HCT116 (cell line): Measurements from ENCODE around the gene WDR82. TPM values are rescaled to one million over a fixed set of nuclear protein-coding genes. Genes with fewer than 3 reads are reported as not detected.

Source experiments
- ATAC-seq: fragments of 200-7000 bp; cut with Tn5 transposase; 2 replicates; pipeline ENCODE4 v1.9.1; 2020; ENCODE audit warnings: mild to moderate bottlenecking, moderate library complexity
- BruUV-seq: library from RNA; stranded (reverse); fragments of 400-500 nt; replicated peaks from 2 replicates; lab custom pipeline; 2021; lab: Mats Ljungman, UMichigan
- CTCF ChIA-PET: fragments of 300-600 bp; sonication (Branson Sonifier 250); formaldehyde crosslinking; loops from one replicate; lab custom pipeline; 2021; ENCODE audit warnings: antibody characterized with exemption; lab: Charles Lee
- POLR2A ChIA-PET: fragments of 300-600, 350-600 bp; sonication (Branson Sonifier 250); formaldehyde crosslinking; loops from one replicate; lab custom pipeline; 2021; ENCODE audit warnings: antibody characterized with exemption; lab: Charles Lee
- RAD21 ChIA-PET, 2 experiments: fragments of 300-600 bp; sonication (Branson Sonifier 250); formaldehyde crosslinking; loops; one replicate each; lab custom pipeline; 2023; ENCODE audit warnings: low total read pairs in 2 of 2; ENCODE audit not compliant: uncharacterized antibody in 2 of 2, unreplicated experiment in 2 of 2, low non-redundant PET in 1 of 2; lab: Charles Lee
- DNase-seq: peaks from one replicate; pipeline ENCODE4 v3.0.0-alpha.2; 2010; ENCODE audit warnings: low read depth, low spot score
- H2AFZ ChIP-seq: fragments of 200-600 bp; shearing (Covaris generic), sonication (generic); 2 replicates; pipeline ENCODE4 v1.6.1; 2017; ENCODE audit warnings: low read depth, mixed run types, mixed read lengths, antibody characterized with exemption, low read length; ENCODE audit not compliant: poor library complexity, severe bottlenecking
- H3K27ac ChIP-seq: 2 replicates; pipeline ENCODE4 v1.5.1; 2012; ENCODE audit warnings: low read depth, low read length
- H3K27me3 ChIP-seq: fragments of 200-600 bp; sonication (generic); 2 replicates; pipeline ENCODE4 v1.6.1; 2016; ENCODE audit warnings: mixed run types, low read length, mixed read lengths; ENCODE audit not compliant: insufficient read depth
- H3K36me3 ChIP-seq, 2 experiments: fragments of 200-500 bp in 1 of 2; fragments of 200-600 bp in 1 of 2; sonication (Bioruptor generic) in 1 of 2; sonication (generic) in 1 of 2; 2 replicates each; pipeline versions ENCODE4 v1.5.1 to v1.6.1; 2014 to 2016; ENCODE audit warnings: low read length in 2 of 2, inconsistent platforms in 1 of 2, mixed read lengths in 1 of 2, mixed run types in 1 of 2; ENCODE audit not compliant: insufficient read depth in 2 of 2, control insufficient read depth in 1 of 2
- H3K4me1 ChIP-seq, 2 experiments: fragments of 200-600 bp in 1 of 2; sonication (generic) in 1 of 2; 2 replicates each; pipeline versions ENCODE4 v1.5.1 to v1.6.1; 2012 to 2017; ENCODE audit warnings: low read length in 2 of 2, inconsistent platforms in 1 of 2, mild to moderate bottlenecking in 1 of 2, mixed read lengths in 1 of 2, mixed run types in 1 of 2, moderate library complexity in 1 of 2; ENCODE audit not compliant: insufficient read depth in 2 of 2, control insufficient read depth in 1 of 2
- H3K4me2 ChIP-seq: fragments of 200-600 bp; sonication (generic); 2 replicates; pipeline ENCODE4 v1.6.1; 2017; ENCODE audit warnings: mixed run types, low read length, mixed read lengths
- H3K4me3 ChIP-seq, 2 experiments: fragments of 200-600 bp in 1 of 2; sonication (generic) in 1 of 2; replicated peaks in 1 of 2; 2 replicates each; pipeline ENCODE4 v1.5.1; 2011 to 2016; ENCODE audit warnings: low read length in 2 of 2, control low read depth in 1 of 2, low read depth in 1 of 2, mild to moderate bottlenecking in 1 of 2, mixed read lengths in 1 of 2, mixed run types in 1 of 2
- H3K79me2 ChIP-seq: fragments of 200-600 bp; sonication (generic); 2 replicates; pipeline ENCODE4 v1.6.1; 2017; ENCODE audit warnings: mild to moderate bottlenecking, mixed run types, low read length, moderate library complexity, mixed read lengths; ENCODE audit not compliant: insufficient read depth
- H3K9ac ChIP-seq: fragments of 200-600 bp; sonication (generic); 2 replicates; pipeline ENCODE4 v1.6.1; 2016; ENCODE audit warnings: low read length, mixed read lengths
- H3K9me2 ChIP-seq: fragments of 200-600 bp; sonication (generic), shearing (Covaris generic); 2 replicates; pipeline ENCODE4 v1.6.1; 2017; ENCODE audit warnings: mixed run types, mild to moderate bottlenecking, moderate library complexity; ENCODE audit not compliant: insufficient read depth
- H3K9me3 ChIP-seq, 2 experiments: fragments of 200-500 bp in 1 of 2; fragments of 200-600 bp in 1 of 2; sonication (Bioruptor generic) in 1 of 2; sonication (generic) in 1 of 2; 2 replicates each; pipeline ENCODE4 v1.6.1; 2014 to 2017; ENCODE audit warnings: low read length in 2 of 2, mixed read lengths in 2 of 2, inconsistent platforms in 1 of 2, low read depth in 1 of 2, mild to moderate bottlenecking in 1 of 2, mixed run types in 1 of 2, moderate library complexity in 1 of 2; ENCODE audit not compliant: control insufficient read depth in 1 of 2, insufficient read depth in 1 of 2
- H4K20me1 ChIP-seq: fragments of 200-600 bp; sonication (generic), shearing (Covaris generic); 2 replicates; pipeline ENCODE4 v1.6.1; 2017; ENCODE audit warnings: mixed run types, mild to moderate bottlenecking, moderate library complexity; ENCODE audit not compliant: insufficient read depth
- EGR1 ChIP-seq: IDR thresholded peaks from 2 replicates; pipeline ENCODE4 v1.6.1; 2012; ENCODE audit warnings: low read depth
- ELF1 ChIP-seq: IDR thresholded peaks from 2 replicates; pipeline ENCODE4 v1.6.1; 2012; ENCODE audit warnings: low read depth, borderline replicate concordance
- EZH2 ChIP-seq: fragments of 200-600 bp; sonication (generic); IDR thresholded peaks from 2 replicates; pipeline ENCODE4 v1.6.1; 2017; ENCODE audit warnings: antibody characterized with exemption, mixed run types
- FOSL1 ChIP-seq: IDR thresholded peaks from 2 replicates; pipeline ENCODE4 v1.6.1; 2012; ENCODE audit warnings: low read depth
- TCF7L2 ChIP-seq: IDR thresholded peaks from 2 replicates; pipeline ENCODE4 v1.7.0; 2011; ENCODE audit warnings: borderline replicate concordance, inconsistent platforms; ENCODE audit not compliant: insufficient read depth, insufficient read length; ENCODE audit errors: extremely low read depth
- YY1 ChIP-seq: IDR thresholded peaks from 2 replicates; pipeline ENCODE4 v1.6.1; 2011; ENCODE audit warnings: low read length, low read depth, moderate library complexity, mild to moderate bottlenecking; ENCODE audit not compliant: insufficient replicate concordance; ENCODE audit errors: extremely low read depth
- ZFX ChIP-seq: fragments of 450-650 bp; IDR thresholded peaks from 2 replicates; pipeline ENCODE4 v1.6.1; 2017
- intact Hi-C: fragments of 100-400 bp; cut with micrococcal nuclease; formaldehyde crosslinking; loops from 2 replicates; pipeline ENCODE4 v1.10.0; 2022
- total RNA-seq: library from RNA; stranded (reverse); gene quantifications from one replicate; pipeline ENCODE4 v1.2.1, GENCODE V29; 2021; ENCODE audit not compliant: unreplicated experiment
- TF ChIP-seq, protein P1 (sequence below), 3 experiments: fragments of 200-600 bp in 1 of 3; sonication (generic) in 1 of 3; IDR thresholded peaks in 2 of 3; conservative IDR thresholded peaks in 1 of 3; 2 replicates each; pipeline ENCODE4 v1.5.1; 2012 to 2017; ENCODE audit warnings: low read depth in 2 of 3, low read length in 2 of 3, antibody characterized with exemption in 1 of 3, borderline replicate concordance in 1 of 3, control low read depth in 1 of 3, mild to moderate bottlenecking in 1 of 3, mixed read lengths in 1 of 3, mixed run types in 1 of 3, moderate library complexity in 1 of 3; ENCODE audit not compliant: insufficient read depth in 1 of 3
- TF ChIP-seq, protein P2 (sequence below): IDR thresholded peaks from 2 replicates; pipeline ENCODE4 v1.6.1; 2012
- TF ChIP-seq, protein P3 (sequence below): IDR thresholded peaks from 2 replicates; pipeline ENCODE4 v1.6.1; 2011; ENCODE audit warnings: mild to moderate bottlenecking, low read length, moderate library complexity; ENCODE audit not compliant: insufficient replicate concordance; ENCODE audit errors: extremely low read depth

Gene WDR82
- total RNA-seq, 1 experiment from 2014 or later: 89.7 TPM

DNA sequence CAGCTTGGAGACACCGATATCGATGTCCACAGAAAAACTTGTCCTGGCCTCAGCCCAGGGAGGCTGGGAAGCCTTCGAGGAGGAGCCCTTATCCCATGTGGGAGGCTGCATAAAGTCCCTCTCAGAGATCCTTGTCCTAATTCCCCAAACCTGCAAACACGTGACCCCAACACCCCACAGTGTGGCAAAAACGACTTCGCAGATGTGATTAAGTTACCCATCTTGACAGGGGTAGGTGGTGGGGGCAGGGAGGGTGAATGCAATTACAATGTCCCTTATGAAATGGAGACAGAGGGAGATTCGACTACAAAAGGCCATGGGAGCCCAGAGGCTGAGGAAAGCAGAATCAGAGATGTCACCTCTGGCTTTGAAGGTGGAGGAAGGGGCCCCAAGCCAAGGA, 50.7 kb downstream of the WDR82 start:
- CTCF ChIA-PET: interaction anchor here (0.8 to 1.6 kb wide), 2 partner anchors 11 to 51 kb away, joined by 3 to 5 read pairs; partner anchors contain the start of gene WDR82
- no TSS peak for BruUV-seq

DNA sequence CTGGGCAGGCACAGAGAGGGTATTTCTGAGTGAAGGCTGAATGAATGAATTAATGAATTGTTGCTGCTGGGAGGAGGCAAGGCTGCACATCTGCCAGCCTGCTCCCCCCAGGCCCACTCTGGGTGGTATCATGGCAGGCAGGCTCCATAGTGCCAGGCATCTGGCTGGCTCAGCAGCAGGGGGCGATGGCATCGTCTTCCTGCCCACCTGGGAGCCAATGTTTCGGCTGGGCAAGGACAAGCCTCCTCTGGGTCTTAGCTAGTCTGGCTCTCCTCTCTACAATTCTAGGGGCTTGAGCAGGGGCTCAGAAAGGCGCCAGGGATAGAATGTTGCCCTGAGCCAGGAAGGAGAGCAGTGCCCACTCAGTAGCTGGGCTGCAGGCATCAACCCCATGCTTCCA, 51.3 kb downstream of the WDR82 start:
- ATAC-seq (0 out of 2 replicates have a peak, but pooled peaks have one; percentile 22), DNase-seq (no peak)
- peaks cover 17% of the 10 kb centered on the region in 2 experiments; a peak in 3 of 4 replicates for H3K36me3 ChIP-seq
- BruUV-seq: no TSS peak
- intact Hi-C loops: no loop called here
- TF ChIP-seq EGR1: no peak
- TF ChIP-seq, protein P1, sequence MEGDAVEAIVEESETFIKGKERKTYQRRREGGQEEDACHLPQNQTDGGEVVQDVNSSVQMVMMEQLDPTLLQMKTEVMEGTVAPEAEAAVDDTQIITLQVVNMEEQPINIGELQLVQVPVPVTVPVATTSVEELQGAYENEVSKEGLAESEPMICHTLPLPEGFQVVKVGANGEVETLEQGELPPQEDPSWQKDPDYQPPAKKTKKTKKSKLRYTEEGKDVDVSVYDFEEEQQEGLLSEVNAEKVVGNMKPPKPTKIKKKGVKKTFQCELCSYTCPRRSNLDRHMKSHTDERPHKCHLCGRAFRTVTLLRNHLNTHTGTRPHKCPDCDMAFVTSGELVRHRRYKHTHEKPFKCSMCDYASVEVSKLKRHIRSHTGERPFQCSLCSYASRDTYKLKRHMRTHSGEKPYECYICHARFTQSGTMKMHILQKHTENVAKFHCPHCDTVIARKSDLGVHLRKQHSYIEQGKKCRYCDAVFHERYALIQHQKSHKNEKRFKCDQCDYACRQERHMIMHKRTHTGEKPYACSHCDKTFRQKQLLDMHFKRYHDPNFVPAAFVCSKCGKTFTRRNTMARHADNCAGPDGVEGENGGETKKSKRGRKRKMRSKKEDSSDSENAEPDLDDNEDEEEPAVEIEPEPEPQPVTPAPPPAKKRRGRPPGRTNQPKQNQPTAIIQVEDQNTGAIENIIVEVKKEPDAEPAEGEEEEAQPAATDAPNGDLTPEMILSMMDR (IDR thresholded peaks at IDR 0.05 in 2 of 3, conservative IDR thresholded peaks at IDR 0.05 in 1 of 3; ENCODE audit: borderline replicate concordance in 1 of 3, insufficient read depth in 1 of 3, low read depth in 2 of 3, low read length in 2 of 3): peak in 2 of 3 experiments; percentile 30 to 38; a peak in 3 of 6 replicates
- TF ChIP-seq, protein P2, sequence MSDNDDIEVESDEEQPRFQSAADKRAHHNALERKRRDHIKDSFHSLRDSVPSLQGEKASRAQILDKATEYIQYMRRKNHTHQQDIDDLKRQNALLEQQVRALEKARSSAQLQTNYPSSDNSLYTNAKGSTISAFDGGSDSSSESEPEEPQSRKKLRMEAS: no peak
- TF ChIP-seq ZFX: no peak
- no peak for TF ChIP-seq ELF1
- TF ChIP-seq FOSL1: no peak
- TF ChIP-seq EZH2: no peak
- no peak for TF ChIP-seq YY1
- TF ChIP-seq, protein P3, sequence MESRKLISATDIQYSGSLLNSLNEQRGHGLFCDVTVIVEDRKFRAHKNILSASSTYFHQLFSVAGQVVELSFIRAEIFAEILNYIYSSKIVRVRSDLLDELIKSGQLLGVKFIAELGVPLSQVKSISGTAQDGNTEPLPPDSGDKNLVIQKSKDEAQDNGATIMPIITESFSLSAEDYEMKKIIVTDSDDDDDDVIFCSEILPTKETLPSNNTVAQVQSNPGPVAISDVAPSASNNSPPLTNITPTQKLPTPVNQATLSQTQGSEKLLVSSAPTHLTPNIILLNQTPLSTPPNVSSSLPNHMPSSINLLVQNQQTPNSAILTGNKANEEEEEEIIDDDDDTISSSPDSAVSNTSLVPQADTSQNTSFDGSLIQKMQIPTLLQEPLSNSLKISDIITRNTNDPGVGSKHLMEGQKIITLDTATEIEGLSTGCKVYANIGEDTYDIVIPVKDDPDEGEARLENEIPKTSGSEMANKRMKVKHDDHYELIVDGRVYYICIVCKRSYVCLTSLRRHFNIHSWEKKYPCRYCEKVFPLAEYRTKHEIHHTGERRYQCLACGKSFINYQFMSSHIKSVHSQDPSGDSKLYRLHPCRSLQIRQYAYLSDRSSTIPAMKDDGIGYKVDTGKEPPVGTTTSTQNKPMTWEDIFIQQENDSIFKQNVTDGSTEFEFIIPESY: no peak
- no peaks in the 10 kb centered on the region for H4K20me1 ChIP-seq
- H3K4me3 ChIP-seq: no peak overlapping the region
- ChIA-PET RAD21 (no interaction called here), CTCF (interaction anchor here (0.8 to 1.6 kb wide), 2 partner anchors 10 to 52 kb away, joined by 3 to 5 read pairs; partner anchors contain the start of gene WDR82), POLR2A (interaction anchor here (0.9 kb wide), 1 partner anchor 10 kb away, joined by 4 read pairs; no protein-coding TSS in a partner anchor)
- H3K9me3 ChIP-seq: no peaks in the 10 kb centered on the region
- H3K27me3 ChIP-seq: no peaks in the 10 kb centered on the region
- H3K27ac ChIP-seq: no peak overlapping the region
- no peak overlapping the region for H3K9ac ChIP-seq
- H3K79me2 ChIP-seq: no peaks in the 10 kb centered on the region
- no peaks in the 10 kb centered on the region for H3K4me1 ChIP-seq
- no peak overlapping the region for H3K4me2 ChIP-seq
- no peaks in the 10 kb centered on the region for H3K9me2 ChIP-seq
- no peak overlapping the region for H2AFZ ChIP-seq

More for the DNA sequence above, 50.7 kb downstream of the WDR82 start:
- H3K9ac ChIP-seq: no peak overlapping the region
- no peaks in the 10 kb centered on the region for H3K79me2 ChIP-seq
- no peaks in the 10 kb centered on the region for H3K9me2 ChIP-seq
- ATAC-seq (no peak), DNase-seq (no peak)
- H3K9me3 ChIP-seq: no peaks in the 10 kb centered on the region
- ChIA-PET POLR2A (no interaction called here), RAD21 (no interaction called here)
- H3K36me3 ChIP-seq: peaks cover 17% of the 10 kb centered on the region in 2 experiments; a peak in 3 of 4 replicates
- H2AFZ ChIP-seq: no peak overlapping the region
- no peaks in the 10 kb centered on the region for H3K27me3 ChIP-seq
- H3K4me1 ChIP-seq: no peaks in the 10 kb centered on the region
- no peaks in the 10 kb centered on the region for H4K20me1 ChIP-seq
- TF ChIP-seq EZH2 (no peak), TCF7L2 (no peak)
- no peak overlapping the region for H3K4me3 ChIP-seq
- no peak overlapping the region for H3K4me2 ChIP-seq
- intact Hi-C loops: no loop called here
- no peak overlapping the region for H3K27ac ChIP-seq
